Stomach (tissue), 9 donors: ENCODE measurements around the gene DOC2B. TPM values are rescaled to one million over a fixed set of nuclear protein-coding genes. Genes with fewer than 3 reads are reported as not detected.

Source experiments
- DNase-seq, 2 donors: peaks; one replicate each; pipeline versions ENCODE4 v3.0.0 to v3.0.0-alpha.2; 2013 to 2019
- H3K27ac ChIP-seq, 5 donors: fragments of 200-600 bp in 4 of 5; sonication (generic) in 4 of 5; one replicate each; pipeline ENCODE4 v1.5.1; 2013 to 2019; ENCODE audit warnings: mild to moderate bottlenecking in 1 of 5, moderate library complexity in 1 of 5
- H3K27me3 ChIP-seq, 3 donors: fragments of 200-600 bp; sonication (generic); one replicate each; pipeline ENCODE4 v1.5.1; 2017 to 2019; ENCODE audit warnings: mixed run types in 1 of 3
- H3K36me3 ChIP-seq, 4 donors: fragments of 200-600 bp; sonication (generic); 1 replicate in 3 of 4; 2 replicates in 1 of 4; pipeline ENCODE4 v1.5.1; 2016 to 2019
- H3K4me1 ChIP-seq, 4 donors: fragments of 200-600 bp; sonication (generic); one replicate each; pipeline ENCODE4 v1.5.1; 2016 to 2019
- H3K4me3 ChIP-seq, 4 donors: fragments of 200-600 bp; sonication (generic) in 3 of 4; one replicate each; pipeline ENCODE4 v1.5.1; 2016 to 2019; ENCODE audit warnings: mild to moderate bottlenecking in 1 of 4
- H3K9me3 ChIP-seq, 4 donors: fragments of 200-600 bp; sonication (generic); one replicate each; pipeline ENCODE4 v1.5.1; 2016 to 2019
- EP300 ChIP-seq: sonication (generic); formaldehyde crosslinking; IDR thresholded peaks from one replicate; pipeline ENCODE4 v1.6.1; 2017; ENCODE audit warnings: antibody characterized with exemption
- POLR2A ChIP-seq, 4 donors: fragments of 450-650 bp; IDR thresholded peaks; one replicate each; pipeline ENCODE4 v1.6.1; 2016; ENCODE audit warnings: antibody characterized with exemption in 4 of 4, control low read depth in 2 of 4, mild to moderate bottlenecking in 1 of 4, moderate library complexity in 1 of 4
- POLR2AphosphoS5 ChIP-seq, 3 donors: sonication (generic); formaldehyde crosslinking; IDR thresholded peaks; one replicate each; pipeline ENCODE4 v1.6.1; 2016; ENCODE audit warnings: antibody characterized with exemption in 3 of 3
- WGBS, 5 donors: extraction: QIAGEN DNeasy Blood & Tissue Kit in 3 of 5; methylation state at CpG; one replicate each; pipeline versions ENCODE4 v1.1.5 to v1.1.7; 2013 to 2018; 5-methylcytosine and 5-hydroxymethylcytosine counted together
- intact Hi-C: fragments of 100-400 bp; cut with DNase I; formaldehyde crosslinking; loops from one replicate; pipeline ENCODE4 v1.15.1; 2023; ENCODE audit warnings: low total_unique reads
- polyA plus RNA-seq, 3 donors: library from polyadenylated mRNA; stranded (reverse); fragments of 200-250 nt; gene quantifications; one replicate each; pipeline ENCODE4 v1.2.3, GENCODE V29; 2013
- total RNA-seq, 5 donors: library from RNA; depleted of rRNA; stranded (reverse); fragments of >200 nt; gene quantifications; one replicate each; pipeline versions ENCODE4 v1.1.0 to v1.2.3, GENCODE V29; 2014 to 2016
- TF ChIP-seq, protein P1 (sequence below), 7 experiments: fragments of 450-650 bp in 4 of 7; fragments of 200-600 bp in 3 of 7; sonication (generic) in 3 of 7; IDR thresholded peaks; one replicate each; pipeline ENCODE4 v1.5.1; 2016 to 2019; ENCODE audit warnings: antibody characterized with exemption in 7 of 7, control low read depth in 2 of 7, mild to moderate bottlenecking in 1 of 7
- donor health status: healthy with polysubstance abuse.
- donor health status: Bipolar disorder and iron deficiency.
- donor health status: healthy.

The DOC2B gene
- total and polyA plus RNA-seq, 8 donors = 0.45 to 11.7 (median 4.1) TPM

DNA sequence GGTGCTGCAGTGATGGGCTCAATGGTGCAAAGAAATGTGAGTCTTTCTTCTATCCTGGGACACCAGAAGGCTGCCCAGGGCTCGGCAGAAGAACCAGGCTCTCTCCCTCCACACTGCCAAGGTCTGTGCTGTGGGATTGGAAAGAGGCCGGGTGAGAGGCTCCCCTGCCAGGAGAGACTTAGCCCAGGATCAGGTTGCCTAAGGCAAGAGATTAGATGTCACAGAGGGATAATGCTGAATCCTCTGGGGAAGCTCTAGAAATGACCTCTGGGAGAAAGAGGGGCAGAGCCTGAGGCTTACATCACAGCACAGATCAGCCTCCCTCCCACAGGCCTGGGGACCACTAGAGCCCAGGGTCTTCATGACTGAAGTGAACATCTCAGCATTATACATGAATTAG lies 5.7 kb upstream of the DOC2B start:
- Histone ChIP-seq H3K4me1 (peaks cover 0 to 11% (median 8%) of the 10 kb centered on the region in 4 donors), H3K9me3 (no peaks in the 10 kb centered on the region), H3K4me3 (no peak overlapping the region), H3K27me3 (peaks cover 0 to 32% (median 0%) of the 10 kb centered on the region in 3 donors), H3K36me3 (no peaks in the 10 kb centered on the region), H3K27ac (no peak overlapping the region)
- intact Hi-C loops = no loop called here
- 60 to 74% (median 65%) methylated on average over 2 of the region's 2 CpGs for WGBS, 5 donors
- TF ChIP-seq POLR2AphosphoS5 (IDR thresholded peaks at IDR 0.05) (no peak), EP300 (no peak), POLR2A (IDR thresholded peaks at IDR 0.05) (no peak)
- TF ChIP-seq, protein P1, sequence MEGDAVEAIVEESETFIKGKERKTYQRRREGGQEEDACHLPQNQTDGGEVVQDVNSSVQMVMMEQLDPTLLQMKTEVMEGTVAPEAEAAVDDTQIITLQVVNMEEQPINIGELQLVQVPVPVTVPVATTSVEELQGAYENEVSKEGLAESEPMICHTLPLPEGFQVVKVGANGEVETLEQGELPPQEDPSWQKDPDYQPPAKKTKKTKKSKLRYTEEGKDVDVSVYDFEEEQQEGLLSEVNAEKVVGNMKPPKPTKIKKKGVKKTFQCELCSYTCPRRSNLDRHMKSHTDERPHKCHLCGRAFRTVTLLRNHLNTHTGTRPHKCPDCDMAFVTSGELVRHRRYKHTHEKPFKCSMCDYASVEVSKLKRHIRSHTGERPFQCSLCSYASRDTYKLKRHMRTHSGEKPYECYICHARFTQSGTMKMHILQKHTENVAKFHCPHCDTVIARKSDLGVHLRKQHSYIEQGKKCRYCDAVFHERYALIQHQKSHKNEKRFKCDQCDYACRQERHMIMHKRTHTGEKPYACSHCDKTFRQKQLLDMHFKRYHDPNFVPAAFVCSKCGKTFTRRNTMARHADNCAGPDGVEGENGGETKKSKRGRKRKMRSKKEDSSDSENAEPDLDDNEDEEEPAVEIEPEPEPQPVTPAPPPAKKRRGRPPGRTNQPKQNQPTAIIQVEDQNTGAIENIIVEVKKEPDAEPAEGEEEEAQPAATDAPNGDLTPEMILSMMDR (IDR thresholded peaks at IDR 0.05) = no peak
- no peak for DNase-seq

GRCh38 chr17:185445-186138 lies 4.1 kb upstream of the DOC2B start:
- intact Hi-C loops = no loop called here
- no peak overlapping the region for H3K27ac ChIP-seq
- peak in 1 of 2 donors; percentile 39 for DNase-seq
- 48 to 78% (median 60%) methylated on average over 9 to 14 of the region's 14 CpGs for WGBS, 5 donors
- no peaks in the 10 kb centered on the region for H3K36me3 ChIP-seq
- H3K9me3 ChIP-seq = no peaks in the 10 kb centered on the region
- H3K27me3 ChIP-seq = peaks cover 5 to 46% (median 5%) of the 10 kb centered on the region in 3 donors
- TF ChIP-seq, protein P1 (IDR thresholded peaks at IDR 0.05) = no peak
- TF ChIP-seq EP300 (no peak), POLR2A (IDR thresholded peaks at IDR 0.05) (no peak), POLR2AphosphoS5 (IDR thresholded peaks at IDR 0.05) (no peak)
- no peak overlapping the region for H3K4me3 ChIP-seq
- peaks cover 9 to 22% (median 17%) of the 10 kb centered on the region in 4 donors for H3K4me1 ChIP-seq

DNA sequence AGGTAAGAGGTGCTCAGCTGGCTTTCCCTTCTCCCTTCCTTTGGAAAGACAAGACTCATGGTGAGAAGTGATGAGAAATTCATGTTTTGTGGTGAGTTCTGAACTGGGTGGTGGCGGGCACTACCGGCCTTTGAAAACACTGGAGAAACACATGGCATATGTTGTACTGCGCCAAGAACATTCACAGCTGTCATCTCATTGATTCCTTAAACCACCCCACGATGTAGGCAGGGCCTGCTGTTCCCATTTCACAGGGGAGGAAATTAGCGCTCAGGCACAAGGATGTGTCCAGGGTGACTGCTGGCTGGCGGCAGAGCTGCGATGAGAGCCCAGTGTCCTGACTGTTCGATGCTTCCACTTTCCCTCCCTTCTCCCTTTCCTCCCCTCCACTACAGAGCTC lies 1.6 kb upstream of the DOC2B start:
- 81 to 95% (median 88%) methylated on average over 8 of the region's 8 CpGs for WGBS, 5 donors
- DNase-seq = no peak
- peak overlapping the region in 1 of 4 donors; percentile 75 for H3K4me3 ChIP-seq
- TF ChIP-seq POLR2AphosphoS5 (IDR thresholded peaks at IDR 0.05) (no peak), EP300 (no peak), POLR2A (IDR thresholded peaks at IDR 0.05) (no peak)
- TF ChIP-seq, protein P1 (IDR thresholded peaks at IDR 0.05) = no peak
- intact Hi-C loops = no loop called here
- peak overlapping the region in 1 of 5 donors; percentile 67 for H3K27ac ChIP-seq
- H3K4me1 ChIP-seq = peaks cover 18 to 44% (median 37%) of the 10 kb centered on the region in 4 donors
- H3K27me3 ChIP-seq = peaks cover 12 to 67% (median 23%) of the 10 kb centered on the region in 3 donors
- no peaks in the 10 kb centered on the region for H3K36me3 ChIP-seq
- H3K9me3 ChIP-seq = no peaks in the 10 kb centered on the region

DNA sequence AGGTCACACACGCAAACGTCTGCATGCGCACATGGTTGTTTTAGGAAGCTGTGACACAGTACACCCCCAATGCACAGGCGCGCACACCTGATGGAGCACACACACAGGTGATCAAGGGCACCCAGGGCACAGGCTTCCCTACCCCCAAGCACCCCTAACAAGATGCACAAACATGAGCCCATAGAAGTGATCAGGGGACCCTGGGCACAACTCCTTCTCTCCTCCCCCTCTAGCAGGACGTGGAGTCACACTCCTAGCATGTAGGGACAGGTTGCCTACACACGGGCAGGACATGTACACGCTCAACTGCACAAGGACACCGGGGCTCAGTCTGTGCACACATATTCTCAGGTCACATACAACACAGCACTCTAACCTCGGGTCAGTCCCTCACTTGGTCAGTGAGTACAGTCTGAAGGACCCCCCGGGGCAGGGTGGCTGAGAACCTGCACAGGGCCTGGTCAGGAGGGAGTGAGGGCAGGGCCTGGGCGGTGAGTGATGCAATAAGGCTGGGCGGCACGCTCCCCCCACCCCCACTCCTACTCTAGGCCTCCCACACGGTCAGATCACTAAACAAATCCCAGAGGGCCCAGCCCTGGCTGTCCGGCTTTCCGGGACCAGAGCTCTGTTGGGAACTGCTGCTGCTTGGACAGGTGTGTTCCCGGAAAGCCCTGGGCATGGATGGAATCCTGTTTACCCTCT lies 751 bp upstream of the DOC2B start:
- 36 to 63% (median 43%) methylated on average over 14 to 18 of the region's 18 CpGs for WGBS, 5 donors
- H3K4me1 ChIP-seq = peaks cover 18 to 44% (median 37%) of the 10 kb centered on the region in 4 donors
- H3K36me3 ChIP-seq = no peaks in the 10 kb centered on the region
- peaks cover 12 to 72% (median 23%) of the 10 kb centered on the region in 3 donors for H3K27me3 ChIP-seq
- no peaks in the 10 kb centered on the region for H3K9me3 ChIP-seq
- peak overlapping the region; percentile 40 to 75 (median 44) for H3K4me3 ChIP-seq
- peak in 1 of 3 donors; percentile 24 for TF ChIP-seq POLR2AphosphoS5 (IDR thresholded peaks at IDR 0.05)
- TF ChIP-seq POLR2A (IDR thresholded peaks at IDR 0.05) = no peak
- peak; percentile 72 to 75 for DNase-seq
- intact Hi-C loops = no loop called here
- peak overlapping the region in 3 of 5 donors; percentile 8 to 67 (median 49) for H3K27ac ChIP-seq
